Stimulated activated naive CD4-positive, alpha-beta T cell treated with Interleukin-2 at 50 U/mL for 16 hours (primary cell): ENCODE results near the gene THBS4.

ENCODE experiments used
- DNase-seq: peaks from one replicate; lab custom pipeline; 2025; lab: John Stamatoyannopoulos, UW

THBS4 gene

GRCh38 chr5:80048084-80048780 is 13.1 kb downstream of the THBS4 start:
- no peak for DNase-seq

GRCh38 chr5:80052464-80052863 is 17.3 kb downstream of the THBS4 start:
- no peak for DNase-seq

- no peak for DNase-seq
Observed at GRCh38 chr5:80054682-80055081, 19.5 kb downstream of the THBS4 start.

GRCh38 chr5:80055491-80056170 is 20.5 kb downstream of the THBS4 start:
- no peak for DNase-seq

GRCh38 chr5:80057099-80057498 is 22.0 kb downstream of the THBS4 start:
- DNase-seq = no peak

GRCh38 chr5:80057921-80058320 is 22.8 kb downstream of the THBS4 start:
- DNase-seq = no peak

GRCh38 chr5:80059354-80059980 is 24.3 kb downstream of the THBS4 start:
- peak; percentile 13 for DNase-seq

- no peak for DNase-seq
Observed at GRCh38 chr5:80060966-80061365, 25.8 kb downstream of the THBS4 start.

GRCh38 chr5:80061547-80061946 is 26.4 kb downstream of the THBS4 start:
- no peak for DNase-seq

GRCh38 chr5:80064124-80064523 is 29.0 kb downstream of the THBS4 start:
- DNase-seq = no peak

GRCh38 chr5:80067016-80067415 is 31.9 kb downstream of the THBS4 start:
- DNase-seq = no peak

- DNase-seq = no peak
Observed at GRCh38 chr5:80067531-80068245, 32.5 kb downstream of the THBS4 start.

GRCh38 chr5:80068246-80068636 is 33.1 kb downstream of the THBS4 start:
- DNase-seq = no peak

GRCh38 chr5:80068775-80069174 is 33.6 kb downstream of the THBS4 start:
- no peak for DNase-seq

GRCh38 chr5:80069251-80069800 is 34.2 kb downstream of the THBS4 start:
- no peak for DNase-seq

GRCh38 chr5:80069918-80070318 is 34.8 kb downstream of the THBS4 start:
- DNase-seq = no peak

- no peak for DNase-seq
Observed at GRCh38 chr5:80070338-80071056, 35.3 kb downstream of the THBS4 start.

- DNase-seq = no peak
Observed at GRCh38 chr5:80071510-80072021, 36.4 kb downstream of the THBS4 start.

- DNase-seq = no peak
Observed at GRCh38 chr5:80072103-80073073, 37.2 kb downstream of the THBS4 start.
